GM23338 (cell line): ENCODE data around the gene SLC12A5. TPM values are rescaled to one million over a fixed set of nuclear protein-coding genes. Genes with fewer than 3 reads are reported as not detected.

ENCODE experiments used
- ATAC-seq: fragments of 200-7000 bp; cut with Tn5 transposase; 3 replicates; pipeline ENCODE4 v1.9.1; 2020
- DNase-seq: peaks from one replicate; pipeline ENCODE4 v3.0.0-alpha.2; 2015; ENCODE audit warnings: low spot score
- H2AFZ ChIP-seq: fragments of 200-600 bp; sonication (generic); 2 replicates; pipeline ENCODE4 v1.8.0; 2016; ENCODE audit warnings: antibody characterized with exemption, mild to moderate bottlenecking, moderate library complexity
- H3F3A ChIP-seq: fragments of 200-600 bp; sonication (generic); replicated peaks from 2 replicates; pipeline ENCODE4 v1.8.0; 2017; ENCODE audit warnings: antibody characterized with exemption, mixed run types, low read depth
- H3K27ac ChIP-seq: fragments of 200-600 bp; sonication (generic); 2 replicates; pipeline ENCODE4 v1.6.1; 2016; ENCODE audit warnings: low read depth
- H3K27me3 ChIP-seq: fragments of 200-600 bp; sonication (generic); 2 replicates; pipeline ENCODE4 v1.8.0; 2016; ENCODE audit warnings: mild to moderate bottlenecking, mixed run types, moderate library complexity; ENCODE audit not compliant: insufficient read depth
- H3K36me3 ChIP-seq: fragments of 200-600 bp; sonication (generic); 2 replicates; pipeline ENCODE4 v1.8.0; 2016; ENCODE audit warnings: mild to moderate bottlenecking; ENCODE audit not compliant: insufficient read depth
- H3K4me1 ChIP-seq: fragments of 200-600 bp; sonication (generic); 2 replicates; pipeline ENCODE4 v1.8.0; 2016; ENCODE audit warnings: mild to moderate bottlenecking, moderate library complexity; ENCODE audit not compliant: insufficient read depth
- H3K4me2 ChIP-seq: fragments of 200-600 bp; sonication (generic); 2 replicates; pipeline ENCODE4 v1.7.1; 2017; ENCODE audit warnings: mixed run types
- H3K4me3 ChIP-seq: fragments of 200-600 bp; sonication (generic); 2 replicates; pipeline ENCODE4 v1.6.1; 2016; ENCODE audit warnings: mixed run types
- H3K79me2 ChIP-seq: fragments of 200-600 bp; sonication (generic); replicated peaks from 2 replicates; pipeline ENCODE4 v1.8.0; 2017; ENCODE audit warnings: mild to moderate bottlenecking; ENCODE audit not compliant: insufficient read depth
- H3K9me2 ChIP-seq: fragments of 200-600 bp; sonication (generic); 2 replicates; pipeline ENCODE4 v1.8.0; 2017; ENCODE audit not compliant: insufficient read depth
- H4K20me1 ChIP-seq: fragments of 200-600 bp; sonication (generic); replicated peaks from 2 replicates; pipeline ENCODE4 v1.8.0; 2017; ENCODE audit warnings: mild to moderate bottlenecking; ENCODE audit not compliant: insufficient read depth
- H3K27ac Mint-ChIP-seq: 2 replicates; pipeline ENCODE4 v1.8.0; 2020; ENCODE audit warnings: inconsistent platforms, mild to moderate bottlenecking, moderate library complexity, mixed read lengths
- H3K27me3 Mint-ChIP-seq: 3 replicates; pipeline ENCODE4 v1.8.0; 2022; ENCODE audit warnings: low read depth, mild to moderate bottlenecking, moderate library complexity, mixed read lengths, inconsistent platforms; ENCODE audit not compliant: insufficient read depth, poor library complexity
- H3K36me3 Mint-ChIP-seq: 3 replicates; pipeline ENCODE4 v1.8.0; 2021; ENCODE audit warnings: low read depth, mild to moderate bottlenecking, inconsistent platforms, moderate library complexity, mixed read lengths
- H3K4me1 Mint-ChIP-seq: 3 replicates; pipeline ENCODE4 v1.8.0; 2020; ENCODE audit warnings: mild to moderate bottlenecking, inconsistent platforms, mixed read lengths
- H3K4me3 Mint-ChIP-seq: 3 replicates; pipeline ENCODE4 v1.8.0; 2021; ENCODE audit warnings: moderate library complexity, mild to moderate bottlenecking, inconsistent platforms, mixed read lengths
- H3K9me3 Mint-ChIP-seq: 3 replicates; pipeline ENCODE4 v1.8.0; 2020; ENCODE audit warnings: moderate library complexity, mild to moderate bottlenecking, inconsistent platforms, mixed read lengths
- ETS1 ChIP-seq: IDR thresholded peaks from 2 replicates; pipeline ENCODE4 v1.6.1; 2016; ENCODE audit warnings: antibody characterized with exemption
- EZH2 ChIP-seq: fragments of 200-600 bp; sonication (generic); IDR thresholded peaks from one replicate; pipeline ENCODE4 v1.8.0; 2017; ENCODE audit warnings: antibody characterized with exemption, mild to moderate bottlenecking, low read depth; ENCODE audit not compliant: unreplicated experiment
- EZH2phosphoT487 ChIP-seq: fragments of 200-600 bp; sonication (generic); IDR thresholded peaks from one replicate; pipeline ENCODE4 v1.8.1; 2018; ENCODE audit warnings: antibody characterized with exemption; ENCODE audit not compliant: unreplicated experiment
- JUNB ChIP-seq: IDR thresholded peaks from one replicate; pipeline ENCODE4 v1.6.1; 2016; ENCODE audit warnings: antibody characterized with exemption; ENCODE audit not compliant: unreplicated experiment
- NANOG ChIP-seq: IDR thresholded peaks from 2 replicates; pipeline ENCODE4 v1.6.1; 2016; ENCODE audit warnings: antibody characterized with exemption, borderline replicate concordance
- ZNF331 ChIP-seq: fragments of 250-450 bp; sonication (Bioruptor Pico); IDR thresholded peaks from 2 replicates; pipeline ENCODE4 v1.5.0; 2020; ENCODE audit warnings: low read depth, mild to moderate bottlenecking, moderate library complexity
- polyA plus RNA-seq: library from polyadenylated mRNA; unstranded; fragments of >200 nt; fragmentation: Nextera tagmentation; extraction: Ambion mirVana; gene quantifications from 2 replicates; pipeline ENCODE4 v1.2.1, GENCODE V29; 2016
- total RNA-seq: library from RNA; depleted of rRNA; stranded (reverse); fragments of >200 nt; shearing (Covaris generic); gene quantifications from 2 replicates; pipeline ENCODE4 v1.2.3, GENCODE V29; 2014
- TF ChIP-seq, protein P1 (sequence below), 2 experiments: fragments of 200-600 bp in 1 of 2; sonication (generic) in 1 of 2; conservative IDR thresholded peaks; 2 replicates each; pipeline versions ENCODE4 v1.5.1 to v1.6.1; 2016 to 2017; ENCODE audit warnings: antibody characterized with exemption in 2 of 2, low read depth in 2 of 2, mild to moderate bottlenecking in 2 of 2, moderate library complexity in 1 of 2

The SLC12A5 gene
- total and polyA plus RNA-seq, 2 experiments from 2014 or later: 3.5 to 8.4 TPM

GRCh38 chr20:46049815-46050214 is 20.8 kb downstream of the SLC12A5 start:
- H3K36me3 Mint-ChIP-seq: no peaks in the 10 kb centered on the region; the same call in 2 of the 3 replicates
- TF ChIP-seq EZH2phosphoT487: no peak
- TF ChIP-seq, protein P1, sequence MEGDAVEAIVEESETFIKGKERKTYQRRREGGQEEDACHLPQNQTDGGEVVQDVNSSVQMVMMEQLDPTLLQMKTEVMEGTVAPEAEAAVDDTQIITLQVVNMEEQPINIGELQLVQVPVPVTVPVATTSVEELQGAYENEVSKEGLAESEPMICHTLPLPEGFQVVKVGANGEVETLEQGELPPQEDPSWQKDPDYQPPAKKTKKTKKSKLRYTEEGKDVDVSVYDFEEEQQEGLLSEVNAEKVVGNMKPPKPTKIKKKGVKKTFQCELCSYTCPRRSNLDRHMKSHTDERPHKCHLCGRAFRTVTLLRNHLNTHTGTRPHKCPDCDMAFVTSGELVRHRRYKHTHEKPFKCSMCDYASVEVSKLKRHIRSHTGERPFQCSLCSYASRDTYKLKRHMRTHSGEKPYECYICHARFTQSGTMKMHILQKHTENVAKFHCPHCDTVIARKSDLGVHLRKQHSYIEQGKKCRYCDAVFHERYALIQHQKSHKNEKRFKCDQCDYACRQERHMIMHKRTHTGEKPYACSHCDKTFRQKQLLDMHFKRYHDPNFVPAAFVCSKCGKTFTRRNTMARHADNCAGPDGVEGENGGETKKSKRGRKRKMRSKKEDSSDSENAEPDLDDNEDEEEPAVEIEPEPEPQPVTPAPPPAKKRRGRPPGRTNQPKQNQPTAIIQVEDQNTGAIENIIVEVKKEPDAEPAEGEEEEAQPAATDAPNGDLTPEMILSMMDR (conservative IDR thresholded peaks at IDR 0.05; ENCODE audit: low read depth in 2 of 2): no peak
- TF ChIP-seq EZH2: no peak
- TF ChIP-seq ETS1: no peak
- no peak for TF ChIP-seq NANOG
- peaks cover 12% of the 10 kb centered on the region; the same call in 1 of the 2 replicates for H3K27me3 ChIP-seq

DNA sequence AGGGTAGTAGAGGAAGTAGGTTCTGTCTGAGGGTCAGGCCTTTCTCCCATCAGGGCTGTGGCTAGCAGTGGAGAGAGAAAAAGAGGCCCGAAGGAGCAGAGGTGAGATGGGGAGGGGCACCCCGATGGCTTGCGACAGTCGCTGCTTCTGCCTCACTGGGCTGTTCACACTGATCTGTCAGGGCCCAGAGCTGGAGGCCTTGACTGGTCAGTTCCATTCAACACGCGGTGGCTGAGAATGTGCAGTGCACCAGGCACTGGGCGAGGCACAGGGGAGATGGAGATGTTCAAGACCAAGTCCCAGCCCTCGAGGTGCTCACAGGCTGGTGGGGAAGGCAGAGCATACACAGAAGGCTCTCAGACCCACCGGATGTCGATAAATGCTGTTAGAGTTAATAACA is 21.4 kb downstream of the SLC12A5 start:
- H3K27me3 ChIP-seq: peaks cover 18% of the 10 kb centered on the region
- peaks cover 19% of the 10 kb centered on the region for H3K27me3 Mint-ChIP-seq
- ATAC-seq: no peak

More at GRCh38 chr20:46049815-46050214, 20.8 kb downstream of the SLC12A5 start:
- ATAC-seq (no peak), DNase-seq (no peak)
- no peaks in the 10 kb centered on the region for H3K4me1 ChIP-seq
- no peak overlapping the region for H2AFZ ChIP-seq
- H4K20me1 ChIP-seq: no peaks in the 10 kb centered on the region
- Mint-ChIP-seq H3K4me3 (no peak overlapping the region), H3K27ac (no peak overlapping the region), H3K9me3 (no peaks in the 10 kb centered on the region), H3K27me3 (peaks cover 14% of the 10 kb centered on the region), H3K4me1 (peaks cover 2% of the 10 kb centered on the region; the same call in 2 of the 3 replicates)
- no peak overlapping the region for H3K4me2 ChIP-seq
- H3K36me3 ChIP-seq: no peaks in the 10 kb centered on the region
- H3F3A ChIP-seq: no peaks in the 10 kb centered on the region
- H3K4me3 ChIP-seq: no peak overlapping the region
- no peaks in the 10 kb centered on the region for H3K9me2 ChIP-seq
- no peak overlapping the region for H3K27ac ChIP-seq
- no peaks in the 10 kb centered on the region for H3K79me2 ChIP-seq

More for the DNA sequence above, 21.4 kb downstream of the SLC12A5 start:
- no peak overlapping the region for H3K4me3 ChIP-seq
- no peak overlapping the region for H2AFZ ChIP-seq
- TF ChIP-seq, protein P1 (conservative IDR thresholded peaks at IDR 0.05; ENCODE audit: low read depth in 2 of 2): no peak
- TF ChIP-seq JUNB (no peak), ZNF331 (CRISPR knock-in tag) (no peak)
- H4K20me1 ChIP-seq: no peaks in the 10 kb centered on the region
- Mint-ChIP-seq H3K4me3 (no peak overlapping the region), H3K27ac (no peak overlapping the region), H3K4me1 (peaks cover 2% of the 10 kb centered on the region; the same call in 2 of the 3 replicates), H3K36me3 (no peaks in the 10 kb centered on the region; the same call in 2 of the 3 replicates), H3K9me3 (no peaks in the 10 kb centered on the region)
- H3K27ac ChIP-seq: no peak overlapping the region
- no peak for DNase-seq
- no peaks in the 10 kb centered on the region for H3K79me2 ChIP-seq
- no peak overlapping the region for H3K4me2 ChIP-seq
- H3K4me1 ChIP-seq: no peaks in the 10 kb centered on the region
- H3F3A ChIP-seq: no peaks in the 10 kb centered on the region
- H3K36me3 ChIP-seq: no peaks in the 10 kb centered on the region
- H3K9me2 ChIP-seq: no peaks in the 10 kb centered on the region
